ENCODE results near the gene SLC35A4. TPM values are rescaled to one million over a fixed set of nuclear protein-coding genes. Genes with fewer than 3 reads are reported as not detected.

Gene SLC35A4
- total and polyA plus RNA-seq, 2 of the 8 experiments (the other 6 are each of a cell fraction or from before 2014, with no cell fraction given), result 78.6 to 133 TPM

DNA sequence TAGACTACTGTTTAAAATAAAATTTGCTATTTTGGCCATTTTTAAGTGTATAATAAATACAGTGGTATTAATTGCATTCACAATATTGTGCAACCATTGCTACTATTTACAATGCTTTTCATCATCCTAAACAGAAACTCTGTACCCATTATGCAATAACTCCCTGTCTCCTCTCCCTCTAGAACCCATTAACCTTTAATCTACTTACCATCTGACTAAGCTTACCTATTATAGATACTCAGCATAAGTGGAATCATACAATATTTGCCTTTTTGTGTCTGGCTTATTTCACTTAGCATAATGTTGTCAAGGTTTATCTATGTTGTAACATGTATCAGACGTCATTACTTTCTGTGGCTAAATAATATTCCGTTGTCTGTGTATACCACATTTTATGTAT, 42.4 kb downstream of the SLC35A4 start:
- Histone ChIP-seq H3K23ac (ENCODE audit: insufficient read length) (no peak overlapping the region), H4K91ac (replicated peaks; ENCODE audit: insufficient read length, low read length) (no peak overlapping the region), H3K18ac (ENCODE audit: extremely low read depth, low read length) (no peak overlapping the region), H2BK20ac (ENCODE audit: low read length) (no peak overlapping the region), H2BK15ac (ENCODE audit: low read length) (no peak overlapping the region), H3K4me1 (replicated peaks in 1 of 4; ENCODE audit: control insufficient read depth in 3 of 4, insufficient read depth in 4 of 4, low read length in 3 of 4) (no peaks in the 10 kb centered on the region), H3K27me3 (replicated peaks in 1 of 4; ENCODE audit: control insufficient read depth in 3 of 4, extremely low read depth in 1 of 4, insufficient read depth in 3 of 4, low read length in 3 of 4) (no peaks in the 10 kb centered on the region), H3K4ac (replicated peaks; ENCODE audit: insufficient read length, low read depth, low read length) (no peak overlapping the region), H4K8ac (ENCODE audit: extremely low read depth, insufficient read depth, low read length) (no peak overlapping the region), H2AFZ (ENCODE audit: low read length) (no peak overlapping the region), H3K79me2 (ENCODE audit: control insufficient read depth in 1 of 2, insufficient read depth in 2 of 2, low read length in 2 of 2) (no peaks in the 10 kb centered on the region), H3K27ac (ENCODE audit: low read depth, low read length) (no peak overlapping the region), H4K5ac (ENCODE audit: insufficient read length, low read depth, low read length) (no peak overlapping the region), H3K36me3 (ENCODE audit: control insufficient read depth in 2 of 4, insufficient read depth in 4 of 4, low read length in 3 of 4) (no peaks in the 10 kb centered on the region), H3K56ac (replicated peaks; ENCODE audit: insufficient read length, low read depth, low read length) (no peak overlapping the region), H3K79me1 (ENCODE audit: low read depth, low read length) (no peaks in the 10 kb centered on the region), H4K20me1 (replicated peaks in 1 of 2; ENCODE audit: control insufficient read depth in 1 of 2, insufficient read depth in 2 of 2, low read length in 2 of 2) (no peaks in the 10 kb centered on the region), H2BK12ac (ENCODE audit: low read depth, low read length) (no peak overlapping the region), H3K23me2 (ENCODE audit: low read depth, low read length) (no peaks in the 10 kb centered on the region), H3K9me3 (ENCODE audit: insufficient read depth in 2 of 2, low read depth in 1 of 2, low read length in 1 of 2) (peaks cover 6 to 8% of the 10 kb centered on the region in 2 experiments; a peak in 2 of 4 replicates), H2BK5ac (ENCODE audit: low read depth, low read length) (no peak overlapping the region), H3K4me3 (ENCODE audit: extremely low read depth in 1 of 4, insufficient read depth in 2 of 4, low read depth in 3 of 4, low read length in 4 of 4) (no peak overlapping the region), H2AK5ac (ENCODE audit: low read depth, low read length) (no peak overlapping the region), H3K9ac (replicated peaks in 1 of 4; ENCODE audit: extremely low read depth in 1 of 4, low read depth in 3 of 4, low read length in 3 of 4) (no peak overlapping the region), H3K14ac (ENCODE audit: insufficient read length) (no peak overlapping the region), H3K4me2 (ENCODE audit: insufficient read depth in 1 of 2, low read depth in 2 of 2, low read length in 2 of 2) (no peak overlapping the region), H2BK120ac (replicated peaks; ENCODE audit: low read depth, low read length) (no peak overlapping the region)
- TF ChIP-seq SUZ12 (IDR thresholded peaks at IDR 0.05; ENCODE audit: low read length), result no peak
- no peak for TF ChIP-seq CBX5 (IDR thresholded peaks at IDR 0.05; ENCODE audit: low read depth, low read length)
- TF ChIP-seq GTF2F1 (IDR thresholded peaks at IDR 0.05; ENCODE audit: borderline replicate concordance, low read depth, low read length), result no peak
- no peak for TF ChIP-seq PHF8 (conservative IDR thresholded peaks at IDR 0.05; ENCODE audit: low read depth, low read length)
- CTCF ChIA-PET (ENCODE audit: partially characterized antibody), result no interaction called here
- POLR2A ChIA-PET (ENCODE audit: partially characterized antibody), result no interaction called here
- DNase-seq (ENCODE audit: low read depth in 1 of 2, low spot score in 2 of 2) (no peak), FAIRE-seq (no peak)
- WGBS, 2 experiments (ENCODE audit: extremely low coverage in 1 of 2, insufficient coverage in 1 of 2, insufficient read length in 1 of 2, insufficient replicate concordance in 2 of 2, low coverage in 1 of 2, low lambda C conversion rate in 2 of 2, missing lambda C conversion rate in 1 of 2), result 89% methylated on average over 2 of the region's 2 CpGs; no CpG with 5 or more reads in 1 of the 2 experiments
